CD4-positive, alpha-beta memory T cell (primary cell): ENCODE data around the gene MRPL54. TPM values are rescaled to one million over a fixed set of nuclear protein-coding genes. Genes with fewer than 3 reads are reported as not detected.
A peak's percentile ranks its signal among the peaks of the same experiment; 100 is the strongest.

Experiments
- CTCF ChIA-PET: fragments of 350-600 bp; sonication (Branson Sonifier 250); formaldehyde crosslinking; loops from one replicate; lab custom pipeline; 2021; ENCODE audit warnings: inconsistent platforms; ENCODE audit not compliant: partially characterized antibody; lab: Charles Lee
- POLR2A ChIA-PET: fragments of 350-600 bp; sonication (Branson Sonifier 250); formaldehyde crosslinking; loops from one replicate; lab custom pipeline; 2021; ENCODE audit not compliant: partially characterized antibody; lab: Charles Lee
- DNase-seq, 5 donors: peaks; one replicate each; pipeline versions ENCODE4 v3.0.0 to v3.0.0-alpha.2; 2020 to 2022; ENCODE audit warnings: mixed read lengths in 1 of 5
- H3K27ac ChIP-seq: one replicate; pipeline ENCODE4 v1.7.0; 2013; ENCODE audit warnings: low read depth, low read length
- H3K27me3 ChIP-seq: 2 replicates; pipeline ENCODE4 v1.7.0; 2013; ENCODE audit warnings: mild to moderate bottlenecking, low read length, moderate library complexity; ENCODE audit not compliant: insufficient read depth
- H3K36me3 ChIP-seq: 2 replicates; pipeline ENCODE4 v1.7.0; 2013; ENCODE audit warnings: mild to moderate bottlenecking, low read length, moderate library complexity; ENCODE audit not compliant: insufficient read depth
- H3K4me1 ChIP-seq: 2 replicates; pipeline ENCODE4 v1.7.0; 2013; ENCODE audit warnings: mild to moderate bottlenecking, low read length, moderate library complexity; ENCODE audit not compliant: insufficient read depth
- H3K4me3 ChIP-seq, 2 donors: one replicate each; pipeline ENCODE4 v1.7.0; 2013; ENCODE audit warnings: low read length in 2 of 2, mild to moderate bottlenecking in 1 of 2
- H3K9me3 ChIP-seq, 2 donors: one replicate each; pipeline ENCODE4 v1.7.0; 2013; ENCODE audit warnings: low read length in 2 of 2, control low read depth in 1 of 2; ENCODE audit not compliant: control insufficient read depth in 1 of 2
- H3K27ac Mint-ChIP-seq, 7 donors: one replicate each; pipeline ENCODE4 v1.8.0; 2020 to 2021; ENCODE audit warnings: mixed read lengths in 7 of 7, mild to moderate bottlenecking in 6 of 7, inconsistent platforms in 3 of 7, moderate library complexity in 3 of 7
- H3K27me3 Mint-ChIP-seq, 2 donors: one replicate each; pipeline ENCODE4 v1.8.0; 2020 to 2021; ENCODE audit warnings: mixed read lengths in 2 of 2
- H3K36me3 Mint-ChIP-seq, 2 donors: one replicate each; pipeline ENCODE4 v1.8.0; 2020 to 2021; ENCODE audit warnings: mixed read lengths in 2 of 2, inconsistent platforms in 1 of 2, mild to moderate bottlenecking in 1 of 2
- H3K4me1 Mint-ChIP-seq, 4 donors: one replicate each; pipeline ENCODE4 v1.8.0; 2020 to 2021; ENCODE audit warnings: mixed read lengths in 4 of 4, mild to moderate bottlenecking in 1 of 4
- H3K4me3 Mint-ChIP-seq, 8 donors: one replicate each; pipeline ENCODE4 v1.8.0; 2020 to 2021; ENCODE audit warnings: mixed read lengths in 8 of 8, mild to moderate bottlenecking in 7 of 8, moderate library complexity in 6 of 8, inconsistent platforms in 3 of 8
- H3K9me3 Mint-ChIP-seq, 8 donors: one replicate each; pipeline ENCODE4 v1.8.0; 2020 to 2021; ENCODE audit warnings: mixed read lengths in 8 of 8, mild to moderate bottlenecking in 5 of 8, inconsistent platforms in 3 of 8, moderate library complexity in 1 of 8
- intact Hi-C: fragments of 100-400 bp; cut with micrococcal nuclease; formaldehyde crosslinking; loops from one replicate; pipeline ENCODE4 v1.15.1; 2023
- polyA plus RNA-seq, 2 donors: library from polyadenylated mRNA; unstranded; fragments of 300-500 nt; fragmentation: Illumina TruSeq; gene quantifications; one replicate each; pipeline ENCODE4 v1.2.3, GENCODE V29; 2021
- total RNA-seq, 2 experiments: library from RNA; stranded (reverse); gene quantifications; one replicate each; pipeline ENCODE4 v1.2.3, GENCODE V29; 2021

The MRPL54 gene
- total and polyA plus RNA-seq, 4 experiments from 2014 or later: 36.7 to 107 (median 70.2) TPM

DNA sequence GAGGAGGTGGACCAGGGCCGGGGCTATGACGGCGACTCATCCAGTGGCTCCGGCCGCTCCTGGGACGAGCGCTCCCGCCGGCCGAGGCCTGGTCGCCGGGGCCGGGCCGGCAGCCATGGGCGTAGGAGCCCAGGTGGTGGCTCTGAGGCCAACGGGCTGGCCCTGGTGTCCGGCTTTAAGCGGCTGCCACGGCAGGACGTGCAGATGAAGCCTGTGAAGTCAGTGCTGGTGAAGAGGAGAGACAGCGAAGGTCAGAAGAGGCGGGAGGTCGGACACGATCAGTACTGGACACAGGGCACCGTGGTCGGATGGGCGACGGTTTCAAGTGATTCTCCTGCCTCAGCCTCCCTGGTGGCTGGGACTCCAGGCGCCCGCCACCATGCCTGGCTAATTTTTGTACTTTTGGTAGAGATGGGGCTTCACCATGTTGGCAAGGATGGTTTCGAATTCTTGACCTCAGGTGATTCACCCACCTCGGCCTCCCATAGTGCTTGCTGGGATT lies 32.0 kb upstream of the MRPL54 start:
- Histone ChIP-seq H3K4me3 (no peak overlapping the region), H3K9me3 (no peaks in the 10 kb centered on the region), H3K27ac (no peak overlapping the region), H3K36me3 (no peaks in the 10 kb centered on the region), H3K27me3 (no peaks in the 10 kb centered on the region), H3K4me1 (no peaks in the 10 kb centered on the region)
- Mint-ChIP-seq H3K4me3 (no peak overlapping the region), H3K27me3 (no peaks in the 10 kb centered on the region), H3K4me1 (no peaks in the 10 kb centered on the region), H3K36me3 (peaks cover 3 to 7% of the 10 kb centered on the region in 2 donors), H3K9me3 (no peaks in the 10 kb centered on the region), H3K27ac (peak overlapping the region in 1 of 7 donors; percentile 70)
- intact Hi-C loops: no loop called here
- ChIA-PET POLR2A (no interaction called here), CTCF (no interaction called here)
- no peak for DNase-seq

- Mint-ChIP-seq H3K9me3 (no peaks in the 10 kb centered on the region), H3K27ac (no peak overlapping the region), H3K4me3 (no peak overlapping the region), H3K36me3 (peaks cover 4 to 12% of the 10 kb centered on the region in 2 donors), H3K4me1 (no peaks in the 10 kb centered on the region), H3K27me3 (no peaks in the 10 kb centered on the region)
- no peaks in the 10 kb centered on the region for H3K36me3 ChIP-seq
- H3K4me1 ChIP-seq: no peaks in the 10 kb centered on the region
- intact Hi-C loops: no loop called here
- CTCF ChIA-PET: no interaction called here
- H3K27ac ChIP-seq: no peak overlapping the region
- no peaks in the 10 kb centered on the region for H3K9me3 ChIP-seq
- H3K27me3 ChIP-seq: no peaks in the 10 kb centered on the region
- H3K4me3 ChIP-seq: no peak overlapping the region
- DNase-seq: no peak
- POLR2A ChIA-PET: no interaction called here
Measured at GRCh38 chr19:3732108-3732507, 30.4 kb upstream of the MRPL54 start.

- Mint-ChIP-seq H3K4me1 (peaks cover 0 to 7% (median 3%) of the 10 kb centered on the region in 4 donors), H3K36me3 (peaks cover 12 to 14% of the 10 kb centered on the region in 2 donors), H3K9me3 (no peaks in the 10 kb centered on the region), H3K4me3 (no peak overlapping the region), H3K27ac (peak overlapping the region in 4 of 7 donors; percentile 0 to 84 (median 24)), H3K27me3 (no peaks in the 10 kb centered on the region)
- Histone ChIP-seq H3K9me3 (no peaks in the 10 kb centered on the region), H3K36me3 (no peaks in the 10 kb centered on the region), H3K27me3 (no peaks in the 10 kb centered on the region), H3K4me3 (no peak overlapping the region), H3K4me1 (peaks cover 4% of the 10 kb centered on the region), H3K27ac (no peak overlapping the region)
- DNase-seq: peak in 1 of 5 donors; percentile 5
- ChIA-PET POLR2A (no interaction called here), CTCF (interaction anchor here (0.5 kb wide), 1 partner anchor 8 kb away, joined by 4 read pairs; no protein-coding TSS in a partner anchor)
- intact Hi-C loops: no loop called here
Measured at GRCh38 chr19:3733549-3734309, 28.8 kb upstream of the MRPL54 start.

DNA sequence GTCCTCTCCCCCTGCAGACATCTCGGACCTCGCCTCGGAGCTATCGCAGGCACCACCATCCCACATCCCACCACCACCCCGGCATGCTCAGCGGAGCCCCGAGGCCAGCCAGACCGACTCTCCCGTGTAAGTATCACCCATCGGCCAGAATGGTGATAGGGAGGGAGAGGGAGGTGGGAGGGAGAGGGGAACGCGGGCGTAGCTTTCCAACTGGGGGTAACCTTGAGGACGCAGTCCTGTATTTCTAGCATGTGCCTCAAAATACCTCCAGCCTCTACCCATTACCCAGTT lies 28.2 kb upstream of the MRPL54 start:
- no peaks in the 10 kb centered on the region for H3K27me3 Mint-ChIP-seq
- POLR2A ChIA-PET: no interaction called here
- peaks cover 10 to 14% of the 10 kb centered on the region in 2 donors for H3K36me3 Mint-ChIP-seq
- Histone ChIP-seq H3K4me1 (peaks cover 7% of the 10 kb centered on the region), H3K36me3 (no peaks in the 10 kb centered on the region), H3K27ac (no peak overlapping the region), H3K27me3 (no peaks in the 10 kb centered on the region), H3K9me3 (no peaks in the 10 kb centered on the region), H3K4me3 (no peak overlapping the region)
- H3K4me3 Mint-ChIP-seq: no peak overlapping the region
- CTCF ChIA-PET: no interaction called here
- DNase-seq: peak in 1 of 5 donors; percentile 3
- no peak overlapping the region for H3K27ac Mint-ChIP-seq
- intact Hi-C loops: no loop called here
- H3K9me3 Mint-ChIP-seq: no peaks in the 10 kb centered on the region
- peaks cover 4 to 12% (median 5%) of the 10 kb centered on the region in 4 donors for H3K4me1 Mint-ChIP-seq

GRCh38 chr19:3736106-3736724 lies 26.3 kb upstream of the MRPL54 start:
- H3K9me3 ChIP-seq: no peaks in the 10 kb centered on the region
- DNase-seq: peak in 1 of 5 donors; percentile 13
- no peaks in the 10 kb centered on the region for H3K9me3 Mint-ChIP-seq
- H3K27me3 Mint-ChIP-seq: no peaks in the 10 kb centered on the region
- ChIA-PET POLR2A (interaction anchor here (1.4 kb wide), 1 partner anchor 26 kb away, joined by 3 read pairs; the partner anchor contains the start of gene MRPL54), CTCF (no interaction called here)
- no peak overlapping the region for H3K27ac ChIP-seq
- H3K4me3 ChIP-seq: no peak overlapping the region
- H3K27ac Mint-ChIP-seq: no peak overlapping the region
- intact Hi-C loops: no loop called here
- H3K4me1 Mint-ChIP-seq: peaks cover 5 to 19% (median 10%) of the 10 kb centered on the region in 4 donors
- H3K36me3 Mint-ChIP-seq: peaks cover 8 to 11% of the 10 kb centered on the region in 2 donors
- H3K4me1 ChIP-seq: peaks cover 13% of the 10 kb centered on the region
- H3K36me3 ChIP-seq: no peaks in the 10 kb centered on the region
- H3K27me3 ChIP-seq: no peaks in the 10 kb centered on the region
- no peak overlapping the region for H3K4me3 Mint-ChIP-seq

GRCh38 chr19:3737487-3738205 lies 24.8 kb upstream of the MRPL54 start:
- Mint-ChIP-seq H3K27ac (peak overlapping the region in 4 of 7 donors; percentile 0 to 53 (median 44)), H3K27me3 (no peaks in the 10 kb centered on the region), H3K4me3 (no peak overlapping the region), H3K4me1 (peaks cover 5 to 19% (median 10%) of the 10 kb centered on the region in 4 donors), H3K36me3 (peaks cover 8 to 11% of the 10 kb centered on the region in 2 donors), H3K9me3 (no peaks in the 10 kb centered on the region)
- H3K27me3 ChIP-seq: no peaks in the 10 kb centered on the region
- peaks cover 13% of the 10 kb centered on the region for H3K4me1 ChIP-seq
- no peak overlapping the region for H3K4me3 ChIP-seq
- intact Hi-C loops: no loop called here
- CTCF ChIA-PET: no interaction called here
- POLR2A ChIA-PET: interaction anchor here (1.4 to 3.7 kb wide), 2 partner anchors 24 to 25 kb away, joined by 3 to 28 read pairs; partner anchors contain the start of genes APBA3 and MRPL54
- DNase-seq: peak in 1 of 5 donors; percentile 12
- H3K9me3 ChIP-seq: no peaks in the 10 kb centered on the region
- H3K36me3 ChIP-seq: no peaks in the 10 kb centered on the region
- no peak overlapping the region for H3K27ac ChIP-seq
